WTC11 (cell line): ENCODE measurements around the gene GALNT18. TPM values are rescaled to one million over a fixed set of nuclear protein-coding genes. Genes with fewer than 3 reads are reported as not detected.

Experiments used
- ATAC-seq: fragments of 200-7000 bp; cut with Tn5 transposase; 2 replicates; pipeline ENCODE4 v1.10.0; 2021; ENCODE audit warnings: mild to moderate bottlenecking, moderate library complexity
- CTCF ChIA-PET: fragments of 300-600 bp; sonication (Branson Sonifier 250); formaldehyde crosslinking; loops from one replicate; lab custom pipeline; 2021; ENCODE audit warnings: antibody characterized with exemption; lab: Charles Lee
- POLR2A ChIA-PET: fragments of 350-600 bp; sonication (Branson Sonifier 250); formaldehyde crosslinking; loops from one replicate; lab custom pipeline; 2021; ENCODE audit warnings: antibody characterized with exemption; lab: Charles Lee
- DNase-seq: peaks from one replicate; pipeline ENCODE4 v3.0.0; 2021; ENCODE audit warnings: low spot score
- H3K27ac Mint-ChIP-seq: 2 replicates; pipeline ENCODE4 v1.8.0; 2021; ENCODE audit warnings: mixed read lengths
- H3K27me3 Mint-ChIP-seq: 2 replicates; pipeline ENCODE4 v1.8.0; 2021; ENCODE audit warnings: low read depth, mild to moderate bottlenecking, moderate library complexity, mixed read lengths
- H3K36me3 Mint-ChIP-seq: 2 replicates; pipeline ENCODE4 v1.8.0; 2021; ENCODE audit warnings: mixed read lengths
- H3K4me1 Mint-ChIP-seq: 2 replicates; pipeline ENCODE4 v1.8.0; 2022; ENCODE audit warnings: mixed read lengths
- H3K4me3 Mint-ChIP-seq: 2 replicates; pipeline ENCODE4 v1.8.0; 2021; ENCODE audit warnings: mild to moderate bottlenecking, moderate library complexity, mixed read lengths
- H3K9me3 Mint-ChIP-seq: 2 replicates; pipeline ENCODE4 v1.8.0; 2021; ENCODE audit warnings: mixed read lengths
- AR ChIP-seq: fragments of 250-450 bp; sonication (Bioruptor Pico); IDR thresholded peaks from 2 replicates; pipeline ENCODE4 v1.9.0; 2021; ENCODE audit warnings: mild to moderate bottlenecking
- CREB1 ChIP-seq: sonication (generic); formaldehyde crosslinking; IDR thresholded peaks from 2 replicates; pipeline ENCODE4 v1.8.0; 2023; ENCODE audit warnings: mild to moderate bottlenecking, missing genetic modification reagents
- FOXK1 ChIP-seq: sonication (generic); formaldehyde crosslinking; IDR thresholded peaks from 2 replicates; pipeline ENCODE4 v1.8.0; 2022; ENCODE audit warnings: mild to moderate bottlenecking, moderate library complexity, missing genetic modification reagents
- HMGXB4 ChIP-seq: sonication (generic); formaldehyde crosslinking; IDR thresholded peaks from 2 replicates; pipeline ENCODE4 v1.8.1; 2023; ENCODE audit warnings: mild to moderate bottlenecking, moderate library complexity, missing genetic modification reagents
- PREB ChIP-seq: sonication (generic); formaldehyde crosslinking; IDR thresholded peaks from 2 replicates; pipeline ENCODE4 v1.8.1; 2022; ENCODE audit warnings: mild to moderate bottlenecking, missing genetic modification reagents, moderate library complexity, borderline replicate concordance
- RELA ChIP-seq: sonication (generic); formaldehyde crosslinking; IDR thresholded peaks from 2 replicates; pipeline ENCODE4 v1.8.1; 2022; ENCODE audit warnings: missing genetic modification reagents, mild to moderate bottlenecking, borderline replicate concordance
- SMAD3 ChIP-seq: sonication (generic); formaldehyde crosslinking; IDR thresholded peaks from 2 replicates; pipeline ENCODE4 v1.8.0; 2022; ENCODE audit warnings: missing genetic modification reagents, mild to moderate bottlenecking, borderline replicate concordance
- TCF7 ChIP-seq: sonication (generic); formaldehyde crosslinking; IDR thresholded peaks from 2 replicates; pipeline ENCODE4 v1.8.0; 2022; ENCODE audit warnings: mild to moderate bottlenecking, low read depth, missing genetic modification reagents, moderate library complexity
- USF2 ChIP-seq: sonication (generic); formaldehyde crosslinking; IDR thresholded peaks from 2 replicates; pipeline ENCODE4 v1.8.1; 2023; ENCODE audit warnings: mild to moderate bottlenecking, missing genetic modification reagents, moderate library complexity
- ZBTB21 ChIP-seq: sonication (generic); formaldehyde crosslinking; IDR thresholded peaks from 2 replicates; pipeline ENCODE4 v1.8.1; 2023; ENCODE audit warnings: mild to moderate bottlenecking, missing genetic modification reagents, borderline replicate concordance
- ZNF121 ChIP-seq: sonication (generic); formaldehyde crosslinking; IDR thresholded peaks from 2 replicates; pipeline ENCODE4 v1.8.0; 2023; ENCODE audit warnings: missing genetic modification reagents
- ZNF416 ChIP-seq: fragments of 250-450 bp; sonication (Bioruptor Pico); IDR thresholded peaks from 2 replicates; pipeline ENCODE4 v1.9.0; 2021; ENCODE audit warnings: mild to moderate bottlenecking, inconsistent platforms
- ZNF423 ChIP-seq: fragments of 250-450 bp; sonication (Bioruptor Pico); IDR thresholded peaks from 2 replicates; pipeline ENCODE4 v2.1.2; 2022; ENCODE audit warnings: mild to moderate bottlenecking, moderate library complexity
- ZNF671 ChIP-seq: fragments of 250-450 bp; sonication (Bioruptor Pico); IDR thresholded peaks from 2 replicates; pipeline ENCODE4 v1.8.0; 2021; ENCODE audit warnings: mild to moderate bottlenecking
- total RNA-seq: library from RNA; stranded (reverse); gene quantifications from 3 replicates; pipeline ENCODE4 v1.2.3, GENCODE V29; 2021
- TF ChIP-seq, protein P1 (sequence below): fragments of 250-450 bp; sonication (Bioruptor Pico); IDR thresholded peaks from 2 replicates; pipeline ENCODE4 v1.9.0; 2021; ENCODE audit warnings: moderate library complexity, mild to moderate bottlenecking, inconsistent platforms, borderline replicate concordance
- TF ChIP-seq, protein P2 (sequence below): fragments of 250-450 bp; sonication (Bioruptor Pico); IDR thresholded peaks from 2 replicates; pipeline ENCODE4 v1.9.0; 2021; ENCODE audit warnings: mild to moderate bottlenecking, borderline replicate concordance
- TF ChIP-seq, protein P3 (sequence below): sonication (generic); formaldehyde crosslinking; IDR thresholded peaks from 2 replicates; pipeline ENCODE4 v1.8.1; 2023; ENCODE audit warnings: mild to moderate bottlenecking, missing genetic modification reagents, moderate library complexity

The GALNT18 gene
- total RNA-seq, 1 experiment from 2014 or later = 5.0 TPM

DNA sequence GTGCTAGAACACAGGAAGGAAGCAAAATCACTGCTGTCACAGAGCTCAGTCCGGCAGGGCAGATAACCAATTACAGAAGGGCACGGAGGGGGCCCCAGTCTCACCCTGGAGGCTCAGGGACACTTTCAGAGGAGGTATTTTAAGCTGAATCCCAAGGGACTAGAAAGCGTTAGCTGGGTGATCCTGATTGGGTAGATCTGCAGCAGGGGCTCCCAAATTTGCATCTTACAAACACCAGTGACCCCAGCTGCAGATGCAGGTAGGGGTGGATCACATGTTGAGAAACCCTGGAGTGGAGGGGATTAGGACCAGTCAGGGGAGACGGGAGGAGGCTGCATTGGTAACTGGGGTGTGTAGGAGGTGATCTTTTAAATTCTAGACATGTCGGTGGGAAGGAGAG lies 360.2 kb downstream of the GALNT18 start:
- Mint-ChIP-seq H3K27me3 (no peaks in the 10 kb centered on the region; the same call in 1 of the 2 replicates), H3K9me3 (no peaks in the 10 kb centered on the region), H3K27ac (no peak overlapping the region), H3K36me3 (no peaks in the 10 kb centered on the region), H3K4me3 (no peak overlapping the region), H3K4me1 (peaks cover 18% of the 10 kb centered on the region)
- ATAC-seq = no peak; the same call in 1 of the 2 replicates
- TF ChIP-seq ZNF416 (CRISPR knock-in tag) = no peak
- no peak for DNase-seq
- CTCF ChIA-PET = interaction anchor here (1.1 to 3.2 kb wide), 2 partner anchors 26 to 234 kb away, joined by 5 to 23 read pairs; no protein-coding TSS in a partner anchor
- POLR2A ChIA-PET = no interaction called here

- peaks cover 17% of the 10 kb centered on the region for H3K4me1 Mint-ChIP-seq
- H3K4me3 Mint-ChIP-seq = no peak overlapping the region
- no peaks in the 10 kb centered on the region for H3K9me3 Mint-ChIP-seq
- no peak for DNase-seq
- POLR2A ChIA-PET = no interaction called here
- CTCF ChIA-PET = interaction anchor here (1.0 to 3.2 kb wide), 2 partner anchors 233 kb away, joined by 3 to 23 read pairs; no protein-coding TSS in a partner anchor
- no peaks in the 10 kb centered on the region; the same call in 1 of the 2 replicates for H3K27me3 Mint-ChIP-seq
- H3K27ac Mint-ChIP-seq = no peak overlapping the region
- H3K36me3 Mint-ChIP-seq = no peaks in the 10 kb centered on the region
- no peak for ATAC-seq
- TF ChIP-seq FOXK1 (CRISPR knock-in tag) = no peak
- TF ChIP-seq, protein P1, sequence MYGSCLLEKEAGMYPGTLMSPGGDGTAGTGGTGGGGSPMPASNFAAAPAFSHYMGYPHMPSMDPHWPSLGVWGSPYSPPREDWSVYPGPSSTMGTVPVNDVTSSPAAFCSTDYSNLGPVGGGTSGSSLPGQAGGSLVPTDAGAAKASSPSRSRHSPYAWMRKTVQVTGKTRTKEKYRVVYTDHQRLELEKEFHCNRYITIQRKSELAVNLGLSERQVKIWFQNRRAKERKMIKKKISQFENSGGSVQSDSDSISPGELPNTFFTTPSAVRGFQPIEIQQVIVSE (CRISPR knock-in tag) = no peak
- TF ChIP-seq USF2 (CRISPR knock-in tag) = no peak
- no peak for TF ChIP-seq ZNF423
- no peak for TF ChIP-seq AR
- TF ChIP-seq, protein P2, sequence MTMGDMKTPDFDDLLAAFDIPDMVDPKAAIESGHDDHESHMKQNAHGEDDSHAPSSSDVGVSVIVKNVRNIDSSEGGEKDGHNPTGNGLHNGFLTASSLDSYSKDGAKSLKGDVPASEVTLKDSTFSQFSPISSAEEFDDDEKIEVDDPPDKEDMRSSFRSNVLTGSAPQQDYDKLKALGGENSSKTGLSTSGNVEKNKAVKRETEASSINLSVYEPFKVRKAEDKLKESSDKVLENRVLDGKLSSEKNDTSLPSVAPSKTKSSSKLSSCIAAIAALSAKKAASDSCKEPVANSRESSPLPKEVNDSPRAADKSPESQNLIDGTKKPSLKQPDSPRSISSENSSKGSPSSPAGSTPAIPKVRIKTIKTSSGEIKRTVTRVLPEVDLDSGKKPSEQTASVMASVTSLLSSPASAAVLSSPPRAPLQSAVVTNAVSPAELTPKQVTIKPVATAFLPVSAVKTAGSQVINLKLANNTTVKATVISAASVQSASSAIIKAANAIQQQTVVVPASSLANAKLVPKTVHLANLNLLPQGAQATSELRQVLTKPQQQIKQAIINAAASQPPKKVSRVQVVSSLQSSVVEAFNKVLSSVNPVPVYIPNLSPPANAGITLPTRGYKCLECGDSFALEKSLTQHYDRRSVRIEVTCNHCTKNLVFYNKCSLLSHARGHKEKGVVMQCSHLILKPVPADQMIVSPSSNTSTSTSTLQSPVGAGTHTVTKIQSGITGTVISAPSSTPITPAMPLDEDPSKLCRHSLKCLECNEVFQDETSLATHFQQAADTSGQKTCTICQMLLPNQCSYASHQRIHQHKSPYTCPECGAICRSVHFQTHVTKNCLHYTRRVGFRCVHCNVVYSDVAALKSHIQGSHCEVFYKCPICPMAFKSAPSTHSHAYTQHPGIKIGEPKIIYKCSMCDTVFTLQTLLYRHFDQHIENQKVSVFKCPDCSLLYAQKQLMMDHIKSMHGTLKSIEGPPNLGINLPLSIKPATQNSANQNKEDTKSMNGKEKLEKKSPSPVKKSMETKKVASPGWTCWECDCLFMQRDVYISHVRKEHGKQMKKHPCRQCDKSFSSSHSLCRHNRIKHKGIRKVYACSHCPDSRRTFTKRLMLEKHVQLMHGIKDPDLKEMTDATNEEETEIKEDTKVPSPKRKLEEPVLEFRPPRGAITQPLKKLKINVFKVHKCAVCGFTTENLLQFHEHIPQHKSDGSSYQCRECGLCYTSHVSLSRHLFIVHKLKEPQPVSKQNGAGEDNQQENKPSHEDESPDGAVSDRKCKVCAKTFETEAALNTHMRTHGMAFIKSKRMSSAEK = no peak
- no peak for TF ChIP-seq ZBTB21 (CRISPR knock-in tag)
- TF ChIP-seq SMAD3 (CRISPR knock-in tag) = no peak
- TF ChIP-seq ZNF671 (CRISPR knock-in tag) = no peak
- TF ChIP-seq ZNF121 (CRISPR knock-in tag) = no peak
- no peak for TF ChIP-seq RELA (CRISPR knock-in tag)
- TF ChIP-seq TCF7 = no peak
- TF ChIP-seq, protein P3, sequence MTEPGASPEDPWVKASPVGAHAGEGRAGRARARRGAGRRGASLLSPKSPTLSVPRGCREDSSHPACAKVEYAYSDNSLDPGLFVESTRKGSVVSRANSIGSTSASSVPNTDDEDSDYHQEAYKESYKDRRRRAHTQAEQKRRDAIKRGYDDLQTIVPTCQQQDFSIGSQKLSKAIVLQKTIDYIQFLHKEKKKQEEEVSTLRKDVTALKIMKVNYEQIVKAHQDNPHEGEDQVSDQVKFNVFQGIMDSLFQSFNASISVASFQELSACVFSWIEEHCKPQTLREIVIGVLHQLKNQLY (CRISPR knock-in tag) = no peak
- no peak for TF ChIP-seq CREB1 (CRISPR knock-in tag)
- TF ChIP-seq PREB (CRISPR knock-in tag) = no peak
- no peak for TF ChIP-seq HMGXB4
These were observed 360.9 kb downstream of the GALNT18 start for GRCh38 chr11:11260903-11261302.
